Endothelial cell of umbilical vein (primary cell): ENCODE measurements around the gene MEX3D. TPM values are rescaled to one million over a fixed set of nuclear protein-coding genes. Genes with fewer than 3 reads are reported as not detected.

Source experiments
- BruUV-seq: library from RNA; stranded (reverse); fragments of 400-500 nt; replicated peaks from 2 replicates; lab custom pipeline; 2021; lab: Mats Ljungman, UMichigan
- CTCF ChIA-PET: fragments of 300-600, 350-600 bp; sonication (Branson Sonifier 250); formaldehyde crosslinking; loops from one replicate; lab custom pipeline; 2021; ENCODE audit warnings: antibody characterized with exemption, inconsistent platforms; lab: Charles Lee
- POLR2A ChIA-PET: fragments of 300-600, 350-600 bp; sonication (Branson Sonifier 250); formaldehyde crosslinking; loops from one replicate; lab custom pipeline; 2021; ENCODE audit warnings: antibody characterized with exemption, inconsistent platforms; lab: Charles Lee
- DNase-seq: peaks from one replicate; pipeline ENCODE4 v3.0.0-alpha.2; 2011; ENCODE audit warnings: low read depth, low spot score
- FAIRE-seq: peaks from 2 replicates; lab custom pipeline; 2011; peaks lifted over from hg19 to GRCh38; lab: Jason Lieb, UNC
- H2AFZ ChIP-seq: 2 replicates; pipeline ENCODE4 v1.6.0; 2012; ENCODE audit warnings: low read depth, low read length, control low read depth, inconsistent platforms
- H3K27ac ChIP-seq: 2 replicates; pipeline ENCODE4 v1.5.1; 2011; ENCODE audit warnings: low read depth, mild to moderate bottlenecking, control low read depth, low read length, moderate library complexity; ENCODE audit not compliant: insufficient read depth
- H3K27me3 ChIP-seq, 2 experiments: 2 replicates each; pipeline versions ENCODE4 v1.6.0 to v1.6.1; 2011; ENCODE audit warnings: low read length in 2 of 2, mixed read lengths in 1 of 2; ENCODE audit not compliant: control insufficient read depth in 2 of 2, insufficient read depth in 2 of 2
- H3K36me3 ChIP-seq, 2 experiments: 2 replicates in 1 of 2; 3 replicates in 1 of 2; pipeline ENCODE4 v1.5.1; 2011; ENCODE audit warnings: low read length in 2 of 2, mild to moderate bottlenecking in 1 of 2, moderate library complexity in 1 of 2; ENCODE audit not compliant: control insufficient read depth in 2 of 2, insufficient read depth in 2 of 2; ENCODE audit errors: extremely low read depth in 1 of 2
- H3K4me1 ChIP-seq: 3 replicates; pipeline ENCODE4 v1.5.1; 2011; ENCODE audit warnings: mild to moderate bottlenecking, low read length; ENCODE audit not compliant: control insufficient read depth, insufficient read depth; ENCODE audit errors: extremely low read depth
- H3K4me2 ChIP-seq: 2 replicates; pipeline ENCODE4 v1.6.1; 2011; ENCODE audit warnings: low read length, control low read depth, mixed read lengths; ENCODE audit not compliant: insufficient read depth
- H3K4me3 ChIP-seq, 3 experiments: fragments of 200-600 bp in 1 of 3; sonication (generic), shearing (Covaris generic) in 1 of 3; replicated peaks in 1 of 3; 2 replicates each; pipeline ENCODE4 v1.5.1; 2011 to 2016; ENCODE audit warnings: control low read depth in 3 of 3, low read length in 3 of 3, mild to moderate bottlenecking in 2 of 3, inconsistent platforms in 1 of 3, low read depth in 1 of 3, moderate library complexity in 1 of 3; ENCODE audit not compliant: insufficient read depth in 1 of 3
- H3K79me2 ChIP-seq: 2 replicates; pipeline ENCODE4 v1.6.0; 2012; ENCODE audit warnings: low read length, inconsistent platforms; ENCODE audit not compliant: control insufficient read depth, insufficient read depth
- H3K9ac ChIP-seq: replicated peaks from 2 replicates; pipeline ENCODE3; 2011; ENCODE audit warnings: low read length, control low read depth; ENCODE audit not compliant: insufficient read depth; ENCODE audit errors: extremely low read depth
- H3K9me1 ChIP-seq: replicated peaks from 3 replicates; pipeline ENCODE4 v1.6.0; 2011; ENCODE audit warnings: mild to moderate bottlenecking, low read length; ENCODE audit not compliant: control insufficient read depth, insufficient read depth; ENCODE audit errors: extremely low read depth
- H3K9me3 ChIP-seq: replicated peaks from 2 replicates; pipeline ENCODE4 v1.5.1; 2012; ENCODE audit warnings: low read length, inconsistent platforms; ENCODE audit not compliant: control insufficient read depth, insufficient read depth
- H4K20me1 ChIP-seq: replicated peaks from 2 replicates; pipeline ENCODE3; 2011; ENCODE audit warnings: mild to moderate bottlenecking, low read length; ENCODE audit not compliant: control insufficient read depth, insufficient read depth; ENCODE audit errors: extremely low read depth
- EZH2 ChIP-seq: IDR thresholded peaks from 2 replicates; pipeline ENCODE4 v1.6.1; 2012; ENCODE audit warnings: borderline replicate concordance, low read depth, mild to moderate bottlenecking, moderate library complexity, low read length, inconsistent platforms; ENCODE audit not compliant: severe bottlenecking
- FOS ChIP-seq: IDR thresholded peaks from 2 replicates; pipeline ENCODE4 v1.6.1; 2011; ENCODE audit warnings: mild to moderate bottlenecking, low read length, moderate library complexity, borderline replicate concordance; ENCODE audit not compliant: insufficient read depth
- GATA2 ChIP-seq: IDR thresholded peaks from 2 replicates; pipeline ENCODE4 v1.7.0; 2011; ENCODE audit warnings: low read depth, mild to moderate bottlenecking, moderate library complexity, mixed read lengths, low read length; ENCODE audit not compliant: insufficient read length, insufficient read depth
- JUN ChIP-seq: IDR thresholded peaks from 2 replicates; pipeline ENCODE4 v1.6.1; 2011; ENCODE audit warnings: borderline replicate concordance, low read depth; ENCODE audit not compliant: insufficient read length, insufficient read depth
- MAX ChIP-seq: IDR thresholded peaks from 2 replicates; pipeline ENCODE4 v1.6.1; 2011; ENCODE audit not compliant: insufficient read depth, insufficient read length
- MYC ChIP-seq: IDR thresholded peaks from one replicate; pipeline ENCODE4 v1.6.1; 2011; ENCODE audit warnings: mild to moderate bottlenecking, low read depth, low read length
- POLR2A ChIP-seq: IDR thresholded peaks from 2 replicates; pipeline ENCODE4 v1.6.1; 2012; ENCODE audit warnings: low read depth, mild to moderate bottlenecking, control low read depth, low read length
- POLR2AphosphoS5 ChIP-seq: IDR thresholded peaks from 2 replicates; pipeline ENCODE4 v1.6.1; 2012; ENCODE audit warnings: low read depth, mild to moderate bottlenecking, control low read depth, low read length, moderate library complexity; ENCODE audit not compliant: insufficient read depth
- dilution Hi-C: fragments of 300-500 bp; cut with MboI; formaldehyde crosslinking; loops from one replicate; pipeline ENCODE4 v1.15.0; 2019; ENCODE audit warnings: low sequenced_read_pairs; ENCODE audit not compliant: extremely low pct_ligation_motif_present
- intact Hi-C: fragments of 100-400 bp; cut with micrococcal nuclease; formaldehyde crosslinking; loops from one replicate; pipeline ENCODE4 v1.10.0; 2022
- polyA plus RNA-seq, 4 experiments: library from polyadenylated mRNA; depleted of rRNA in 3 of 4; stranded (reverse) in 3 of 4; unstranded in 1 of 4; fragments of >200 nt; gene quantifications; 2 replicates each; pipeline versions ENCODE4 v1.2.1 to v1.2.3, GENCODE V29; 2011 to 2012; ENCODE audit warnings: missing spikeins in 1 of 4
- total RNA-seq: library from RNA; stranded (reverse); gene quantifications from 2 replicates; pipeline ENCODE4 v1.2.3, GENCODE V29; 2021
- TF ChIP-seq, protein P1 (sequence below), 2 donors: IDR thresholded peaks; 1 replicate in 1 of 2; 2 replicates in 1 of 2; pipeline ENCODE4 v1.5.1; 2011; ENCODE audit warnings: low read length in 2 of 2, mild to moderate bottlenecking in 2 of 2, moderate library complexity in 2 of 2, control low read depth in 1 of 2, inconsistent platforms in 1 of 2, low read depth in 1 of 2; ENCODE audit not compliant: insufficient read depth in 1 of 2; ENCODE audit errors: extremely low read depth in 1 of 2

Gene MEX3D
- total and polyA plus RNA-seq, 2 donors (not counting 3 experiments of a cell fraction or from before 2014, with no cell fraction given) = 30.0 to 96.7 TPM

- FAIRE-seq = peak; percentile 98
- Histone ChIP-seq H3K79me2 (peaks cover 43% of the 10 kb centered on the region), H3K27me3 (no peaks in the 10 kb centered on the region), H4K20me1 (no peaks in the 10 kb centered on the region), H2AFZ (peak within 1 kb of the TSS; percentile 80), H3K36me3 (peaks cover 0 to 12% of the 10 kb centered on the region in 2 experiments), H3K9me3 (no peaks in the 10 kb centered on the region), H3K9ac (peak within 1 kb of the TSS; percentile 93), H3K9me1 (no peaks in the 10 kb centered on the region), H3K27ac (peak within 1 kb of the TSS; percentile 51), H3K4me1 (peaks cover 9% of the 10 kb centered on the region), H3K4me3 (peak within 1 kb of the TSS; percentile 87 to 99 (median 95)), H3K4me2 (peak within 1 kb of the TSS; percentile 80)
- peak; percentile 95 for DNase-seq
- intact Hi-C loops (loop anchor here (1.0 kb wide), 4 partner anchors 13 to 162 kb away; partner anchors contain the start of gene MBD3), dilution Hi-C loops (no loop called here)
- POLR2A ChIA-PET = interaction anchor here (1.0 kb wide), 1 partner anchor 16 kb away, joined by 3 read pairs; no protein-coding TSS in a partner anchor
- TF ChIP-seq MAX (peak; percentile 97), GATA2 (no peak), MYC (peak; percentile 46), POLR2A (peak; percentile 93), EZH2 (no peak), FOS (no peak), JUN (no peak), POLR2AphosphoS5 (peak; percentile 80)
- TF ChIP-seq, protein P1, sequence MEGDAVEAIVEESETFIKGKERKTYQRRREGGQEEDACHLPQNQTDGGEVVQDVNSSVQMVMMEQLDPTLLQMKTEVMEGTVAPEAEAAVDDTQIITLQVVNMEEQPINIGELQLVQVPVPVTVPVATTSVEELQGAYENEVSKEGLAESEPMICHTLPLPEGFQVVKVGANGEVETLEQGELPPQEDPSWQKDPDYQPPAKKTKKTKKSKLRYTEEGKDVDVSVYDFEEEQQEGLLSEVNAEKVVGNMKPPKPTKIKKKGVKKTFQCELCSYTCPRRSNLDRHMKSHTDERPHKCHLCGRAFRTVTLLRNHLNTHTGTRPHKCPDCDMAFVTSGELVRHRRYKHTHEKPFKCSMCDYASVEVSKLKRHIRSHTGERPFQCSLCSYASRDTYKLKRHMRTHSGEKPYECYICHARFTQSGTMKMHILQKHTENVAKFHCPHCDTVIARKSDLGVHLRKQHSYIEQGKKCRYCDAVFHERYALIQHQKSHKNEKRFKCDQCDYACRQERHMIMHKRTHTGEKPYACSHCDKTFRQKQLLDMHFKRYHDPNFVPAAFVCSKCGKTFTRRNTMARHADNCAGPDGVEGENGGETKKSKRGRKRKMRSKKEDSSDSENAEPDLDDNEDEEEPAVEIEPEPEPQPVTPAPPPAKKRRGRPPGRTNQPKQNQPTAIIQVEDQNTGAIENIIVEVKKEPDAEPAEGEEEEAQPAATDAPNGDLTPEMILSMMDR (IDR thresholded peaks at IDR 0.05; ENCODE audit: extremely low read depth in 1 of 2, insufficient read depth in 1 of 2, low read depth in 1 of 2, low read length in 2 of 2) = peak; percentile 32 to 60
- TSS peak; percentile 74 for BruUV-seq
- CTCF ChIA-PET = interaction anchor here (0.8 to 2.9 kb wide), 7 partner anchors 9 to 220 kb away, joined by 3 to 20 read pairs (median 6); partner anchors contain the start of gene MBD3
Observed at GRCh38 chr19:1605236-1606137, 37.4 kb upstream of the MEX3D start, which contains the start of gene UQCR11. UQCR11 (minus strand) TSS chr19:1605462; CDS start chr19:1605409, 53 bp downstream.
